ENCODE measurements around the gene FBXW12. TPM values are rescaled to one million over a fixed set of nuclear protein-coding genes. Genes with fewer than 3 reads are reported as not detected.
A peak's percentile ranks its signal among the peaks of the same experiment; 100 is the strongest.

FBXW12 gene
- total RNA-seq, 4 donors from 2014 or later, result not detected

DNA sequence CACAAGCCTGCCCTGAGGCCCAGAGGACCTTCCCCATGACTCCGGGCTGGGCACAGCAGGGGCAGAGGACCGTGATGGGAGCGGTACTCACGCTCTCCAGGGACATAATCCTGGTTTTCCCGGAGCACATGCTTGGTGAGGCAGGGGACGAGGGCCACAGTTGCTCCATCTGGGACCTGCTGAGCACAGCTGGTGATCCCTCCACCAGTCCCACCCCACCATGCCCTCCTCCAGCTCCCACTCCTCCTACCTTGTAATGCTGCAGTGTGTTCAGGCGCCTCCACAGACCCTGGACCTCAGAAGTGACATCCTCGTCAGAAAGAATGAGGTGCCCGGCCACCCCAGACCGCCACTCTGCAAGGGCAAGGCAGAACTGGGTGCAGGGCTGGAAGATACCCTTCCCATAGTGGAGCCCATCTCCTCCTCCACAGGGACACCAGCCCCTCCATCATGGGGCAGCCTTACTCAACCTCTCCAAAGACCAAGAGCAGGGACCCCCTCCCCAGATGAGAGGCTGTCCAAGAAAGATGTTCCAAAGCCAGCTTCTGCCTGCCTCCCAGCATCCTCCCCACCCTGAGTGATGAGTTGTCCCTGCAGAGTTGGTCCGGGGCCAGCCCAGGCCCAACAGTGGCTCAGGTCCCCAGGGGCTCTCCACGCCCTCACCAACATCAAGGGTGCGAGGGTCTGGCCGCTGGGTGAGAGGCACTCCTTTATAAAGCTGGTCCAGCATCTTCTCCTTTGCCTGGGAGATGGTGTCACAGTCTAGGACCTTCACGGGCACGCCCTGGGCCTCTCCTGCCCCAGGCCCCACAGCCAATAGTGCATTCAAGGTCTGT lies 38.4 kb downstream of the FBXW12 start:
- H3K4me3 ChIP-seq, result no peak overlapping the region
- DNase-seq, result peak in 1 of 3 donors; percentile 33
- TF ChIP-seq, protein P1, sequence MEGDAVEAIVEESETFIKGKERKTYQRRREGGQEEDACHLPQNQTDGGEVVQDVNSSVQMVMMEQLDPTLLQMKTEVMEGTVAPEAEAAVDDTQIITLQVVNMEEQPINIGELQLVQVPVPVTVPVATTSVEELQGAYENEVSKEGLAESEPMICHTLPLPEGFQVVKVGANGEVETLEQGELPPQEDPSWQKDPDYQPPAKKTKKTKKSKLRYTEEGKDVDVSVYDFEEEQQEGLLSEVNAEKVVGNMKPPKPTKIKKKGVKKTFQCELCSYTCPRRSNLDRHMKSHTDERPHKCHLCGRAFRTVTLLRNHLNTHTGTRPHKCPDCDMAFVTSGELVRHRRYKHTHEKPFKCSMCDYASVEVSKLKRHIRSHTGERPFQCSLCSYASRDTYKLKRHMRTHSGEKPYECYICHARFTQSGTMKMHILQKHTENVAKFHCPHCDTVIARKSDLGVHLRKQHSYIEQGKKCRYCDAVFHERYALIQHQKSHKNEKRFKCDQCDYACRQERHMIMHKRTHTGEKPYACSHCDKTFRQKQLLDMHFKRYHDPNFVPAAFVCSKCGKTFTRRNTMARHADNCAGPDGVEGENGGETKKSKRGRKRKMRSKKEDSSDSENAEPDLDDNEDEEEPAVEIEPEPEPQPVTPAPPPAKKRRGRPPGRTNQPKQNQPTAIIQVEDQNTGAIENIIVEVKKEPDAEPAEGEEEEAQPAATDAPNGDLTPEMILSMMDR (IDR thresholded peaks at IDR 0.05), result no peak
- no peak for TF ChIP-seq POLR2A (IDR thresholded peaks at IDR 0.05)
- H3K36me3 ChIP-seq, result peaks cover 0 to 92% (median 0%) of the 10 kb centered on the region in 3 donors
- H3K27me3 ChIP-seq, result no peaks in the 10 kb centered on the region
- H3K4me1 ChIP-seq, result no peaks in the 10 kb centered on the region
- H3K27ac ChIP-seq, result no peak overlapping the region
- H3K9me3 ChIP-seq, result no peaks in the 10 kb centered on the region

DNA sequence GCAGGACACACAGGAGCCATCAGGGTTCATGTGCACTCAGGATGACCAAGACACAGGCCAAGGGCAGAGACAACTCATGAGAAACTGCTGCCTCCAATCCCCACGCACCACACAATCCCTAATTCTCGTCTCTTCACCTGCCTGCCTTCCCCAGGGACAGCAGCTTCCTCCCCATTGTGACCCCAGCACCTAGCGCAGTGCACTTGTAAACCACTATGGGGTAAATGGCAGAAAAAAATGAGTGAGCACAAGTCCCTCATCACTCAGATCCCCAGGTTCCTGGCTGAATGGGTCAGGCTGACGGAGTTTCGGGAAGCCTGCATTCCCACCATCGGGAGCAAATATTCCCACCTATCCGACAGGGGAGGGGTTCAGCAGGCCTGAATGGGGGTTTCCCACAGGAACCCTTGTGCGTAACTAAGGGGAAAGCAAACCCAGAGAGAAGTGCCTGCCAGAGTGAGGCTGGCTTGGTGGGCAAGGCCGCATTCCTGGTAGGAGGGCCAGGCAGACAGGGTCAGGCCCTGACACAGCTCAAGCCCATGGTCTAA lies 39.1 kb downstream of the FBXW12 start:
- peaks cover 0 to 93% (median 0%) of the 10 kb centered on the region in 3 donors for H3K36me3 ChIP-seq
- H3K9me3 ChIP-seq, result no peaks in the 10 kb centered on the region
- no peak overlapping the region for H3K4me3 ChIP-seq
- DNase-seq, result no peak
- H3K27ac ChIP-seq, result no peak overlapping the region
- TF ChIP-seq, protein P1 (IDR thresholded peaks at IDR 0.05), result no peak
- TF ChIP-seq POLR2A (IDR thresholded peaks at IDR 0.05), result no peak
- H3K27me3 ChIP-seq, result no peaks in the 10 kb centered on the region
- no peaks in the 10 kb centered on the region for H3K4me1 ChIP-seq

DNA sequence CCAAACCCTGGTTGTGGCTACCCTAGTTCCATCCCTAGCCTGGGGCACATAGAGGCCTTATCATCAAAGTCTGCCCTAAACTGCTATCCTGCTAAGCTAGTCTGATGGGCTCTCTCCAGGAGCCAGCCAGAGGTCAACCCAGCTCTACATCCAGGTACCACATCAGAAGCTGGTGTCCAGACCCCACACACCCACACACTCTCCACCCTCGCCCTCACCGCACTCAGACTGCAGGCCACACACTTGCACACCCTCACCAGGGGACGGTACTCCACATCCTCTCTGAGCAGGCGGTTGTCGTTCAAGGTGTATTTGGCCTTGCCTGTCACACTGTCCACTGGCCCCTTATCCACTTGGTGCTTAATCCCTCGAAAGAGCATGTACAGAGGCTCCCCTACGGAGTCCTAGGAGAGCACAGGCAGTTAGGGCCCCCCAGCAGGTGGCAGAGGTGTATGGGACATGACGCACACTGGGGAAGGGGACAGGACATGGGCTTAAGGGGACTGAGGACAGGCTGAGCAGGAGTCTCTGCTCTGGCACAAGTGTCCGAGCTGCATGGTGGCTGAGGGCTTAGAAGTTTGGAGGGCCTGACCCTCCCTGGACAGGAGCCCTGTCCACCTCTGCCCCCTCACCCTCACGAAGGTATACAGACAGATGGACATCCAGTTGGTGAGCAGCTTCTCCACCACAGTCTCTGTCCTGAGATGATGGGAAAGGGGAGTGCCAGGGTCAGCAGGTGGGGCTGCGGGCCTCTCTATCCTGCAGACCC lies 39.8 kb downstream of the FBXW12 start:
- no peaks in the 10 kb centered on the region for H3K27me3 ChIP-seq
- H3K4me1 ChIP-seq, result no peaks in the 10 kb centered on the region
- no peaks in the 10 kb centered on the region for H3K9me3 ChIP-seq
- no peak overlapping the region for H3K4me3 ChIP-seq
- TF ChIP-seq POLR2A (IDR thresholded peaks at IDR 0.05), result no peak
- TF ChIP-seq, protein P1 (IDR thresholded peaks at IDR 0.05), result no peak
- peaks cover 0 to 93% (median 0%) of the 10 kb centered on the region in 3 donors for H3K36me3 ChIP-seq
- H3K27ac ChIP-seq, result no peak overlapping the region
- peak in 2 of 3 donors; percentile 24 to 37 for DNase-seq

DNA sequence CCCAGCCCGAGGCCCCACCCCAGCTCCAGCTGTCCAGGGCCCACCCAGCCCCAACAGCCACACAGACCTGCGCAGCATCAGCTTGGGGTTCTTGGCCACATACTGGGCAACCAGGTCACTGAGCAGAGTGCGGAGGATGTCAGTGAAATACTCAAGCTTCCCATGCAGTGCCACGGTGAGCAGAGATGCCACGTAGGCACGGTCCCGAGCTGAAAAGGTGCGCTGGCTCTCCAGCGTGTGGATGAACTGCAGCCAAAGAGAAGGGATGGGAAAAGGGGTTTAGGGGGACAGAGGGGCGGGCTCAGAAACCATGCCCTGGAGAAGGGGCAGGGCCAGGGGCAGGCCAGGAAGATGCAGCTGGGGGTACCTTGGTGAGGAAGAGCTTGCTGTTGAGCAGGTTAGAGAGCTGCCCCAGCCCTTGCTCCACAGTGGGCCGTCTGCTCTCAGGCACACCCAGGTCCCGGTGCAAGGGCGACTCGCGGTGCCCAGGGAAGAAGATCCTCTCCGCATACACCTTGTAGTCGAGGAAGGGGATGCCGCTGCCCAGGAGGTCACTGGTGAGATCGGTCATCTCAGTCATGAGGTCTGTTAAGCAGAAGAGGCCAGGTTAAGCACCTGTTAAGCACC lies 40.5 kb downstream of the FBXW12 start:
- Histone ChIP-seq H3K4me3 (no peak overlapping the region), H3K27me3 (no peaks in the 10 kb centered on the region), H3K36me3 (peaks cover 0 to 96% (median 0%) of the 10 kb centered on the region in 3 donors), H3K27ac (no peak overlapping the region), H3K9me3 (no peaks in the 10 kb centered on the region), H3K4me1 (no peaks in the 10 kb centered on the region)
- DNase-seq, result peak in 1 of 3 donors; percentile 39
- TF ChIP-seq POLR2A (IDR thresholded peaks at IDR 0.05), result no peak
- TF ChIP-seq, protein P1 (IDR thresholded peaks at IDR 0.05), result no peak

DNA sequence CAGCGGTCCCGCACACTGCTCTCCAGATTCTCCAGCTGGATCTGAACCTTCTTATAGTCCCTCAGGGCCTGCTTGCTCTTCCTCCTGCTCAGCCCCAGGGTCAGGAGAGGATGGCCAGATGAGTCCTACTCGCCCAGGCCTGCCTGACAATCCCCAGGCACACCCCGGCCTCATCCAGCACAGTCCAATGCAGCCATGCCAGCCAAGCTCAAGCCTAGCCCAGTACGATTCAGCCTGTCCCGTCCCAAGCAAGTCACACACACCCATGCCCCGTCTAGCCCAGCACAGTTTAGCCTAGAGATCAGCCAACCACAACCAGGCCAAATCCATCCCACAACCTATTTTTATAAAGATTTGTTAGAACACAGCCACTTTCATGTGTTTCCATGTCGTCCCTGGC lies 41.1 kb downstream of the FBXW12 start:
- peaks cover 0 to 100% (median 0%) of the 10 kb centered on the region in 3 donors for H3K36me3 ChIP-seq
- TF ChIP-seq, protein P1 (IDR thresholded peaks at IDR 0.05), result no peak
- TF ChIP-seq POLR2A (IDR thresholded peaks at IDR 0.05), result no peak
- DNase-seq, result peak in 1 of 3 donors; percentile 42

More for the DNA sequence above, 41.1 kb downstream of the FBXW12 start:
- Histone ChIP-seq H3K4me3 (no peak overlapping the region), H3K9me3 (no peaks in the 10 kb centered on the region), H3K4me1 (no peaks in the 10 kb centered on the region), H3K27ac (no peak overlapping the region), H3K27me3 (no peaks in the 10 kb centered on the region)
